MCF 10A (cell line): ENCODE data around the gene COMP. TPM values are rescaled to one million over a fixed set of nuclear protein-coding genes. Genes with fewer than 3 reads are reported as not detected.

Source experiments
- BruUV-seq: library from RNA; stranded (reverse); fragments of 400-500 nt; replicated peaks from 2 replicates; lab custom pipeline; 2021; lab: Mats Ljungman, UMichigan
- CTCF ChIA-PET: fragments of 300-600 bp; sonication (Branson Sonifier 250); formaldehyde crosslinking; extraction: SDS; loops from one replicate; lab custom pipeline; 2021; ENCODE audit warnings: antibody characterized with exemption, inconsistent platforms; lab: Yijun Ruan, JAX
- POLR2A ChIA-PET: fragments of 300-600, 350-650 bp; sonication (Branson Sonifier 250); formaldehyde crosslinking; extraction: SDS; loops from one replicate; lab custom pipeline; 2020; ENCODE audit warnings: antibody characterized with exemption, inconsistent platforms; lab: Yijun Ruan, JAX
- DNase-seq: peaks from one replicate; pipeline ENCODE4 v3.0.0-alpha.2; 2018; ENCODE audit not compliant: unreplicated experiment
- H3K27ac Mint-ChIP-seq: one replicate; pipeline ENCODE4 v1.8.0; 2022; ENCODE audit warnings: mild to moderate bottlenecking, low read depth, mixed read lengths; ENCODE audit not compliant: unreplicated experiment
- H3K27me3 Mint-ChIP-seq: one replicate; pipeline ENCODE4 v1.8.0; 2022; ENCODE audit warnings: mixed read lengths; ENCODE audit not compliant: insufficient read depth, unreplicated experiment
- H3K36me3 Mint-ChIP-seq: one replicate; pipeline ENCODE4 v1.8.0; 2022; ENCODE audit warnings: mild to moderate bottlenecking, moderate library complexity, mixed read lengths; ENCODE audit not compliant: insufficient read depth, unreplicated experiment
- H3K4me1 Mint-ChIP-seq: one replicate; pipeline ENCODE4 v1.8.0; 2022; ENCODE audit warnings: mixed read lengths; ENCODE audit not compliant: insufficient read depth, unreplicated experiment
- H3K4me3 Mint-ChIP-seq: one replicate; pipeline ENCODE4 v1.8.0; 2022; ENCODE audit warnings: mild to moderate bottlenecking, moderate library complexity, mixed read lengths; ENCODE audit not compliant: unreplicated experiment
- H3K9me3 Mint-ChIP-seq: one replicate; pipeline ENCODE4 v1.8.0; 2022; ENCODE audit warnings: mixed read lengths; ENCODE audit not compliant: unreplicated experiment
- CTCF ChIP-seq: fragments of 200-600 bp; IDR thresholded peaks from one replicate; pipeline ENCODE4 v1.8.0; 2022; ENCODE audit warnings: antibody characterized with exemption, mild to moderate bottlenecking; ENCODE audit not compliant: unreplicated experiment
- intact Hi-C: fragments of 100-400 bp; cut with micrococcal nuclease; formaldehyde crosslinking; loops from 2 replicates; pipeline ENCODE4 v1.14.1; 2022
- total RNA-seq: library from RNA; stranded (reverse); gene quantifications from 2 replicates; pipeline ENCODE4 v1.2.3, GENCODE V29; 2022

Gene COMP
- total RNA-seq, 1 experiment from 2014 or later = not detected

- intact Hi-C loops = no loop called here
- Mint-ChIP-seq H3K27ac (no peak overlapping the region), H3K36me3 (peaks cover 11% of the 10 kb centered on the region), H3K9me3 (no peaks in the 10 kb centered on the region), H3K27me3 (no peaks in the 10 kb centered on the region), H3K4me1 (no peaks in the 10 kb centered on the region), H3K4me3 (no peak overlapping the region)
- no peak for TF ChIP-seq CTCF
- ChIA-PET POLR2A (no interaction called here), CTCF (no interaction called here)
- no TSS peak for BruUV-seq
- DNase-seq = no peak
Observed at GRCh38 chr19:18751571-18751970, 39.5 kb downstream of the COMP start.

GRCh38 chr19:18750295-18750970 lies 40.7 kb downstream of the COMP start:
- Mint-ChIP-seq H3K27me3 (no peaks in the 10 kb centered on the region), H3K4me1 (no peaks in the 10 kb centered on the region), H3K36me3 (peaks cover 11% of the 10 kb centered on the region), H3K27ac (no peak overlapping the region), H3K4me3 (no peak overlapping the region), H3K9me3 (no peaks in the 10 kb centered on the region)
- intact Hi-C loops = no loop called here
- DNase-seq = no peak
- TF ChIP-seq CTCF = no peak
- CTCF ChIA-PET = interaction anchor here (0.9 kb wide), 1 partner anchor 24 kb away, joined by 4 read pairs; no protein-coding TSS in a partner anchor
- POLR2A ChIA-PET = no interaction called here
- no TSS peak for BruUV-seq

GRCh38 chr19:18749362-18750231 lies 41.5 kb downstream of the COMP start:
- intact Hi-C loops = no loop called here
- Mint-ChIP-seq H3K27ac (no peak overlapping the region), H3K27me3 (no peaks in the 10 kb centered on the region), H3K9me3 (no peaks in the 10 kb centered on the region), H3K36me3 (peaks cover 11% of the 10 kb centered on the region), H3K4me1 (no peaks in the 10 kb centered on the region), H3K4me3 (no peak overlapping the region)
- CTCF ChIA-PET = interaction anchor here (0.9 kb wide), 1 partner anchor 24 kb away, joined by 4 read pairs; no protein-coding TSS in a partner anchor
- POLR2A ChIA-PET = no interaction called here
- TF ChIP-seq CTCF = no peak
- BruUV-seq = no TSS peak
- no peak for DNase-seq
